Adrenal gland (tissue), 5 donors: ENCODE data around the gene PHF2.

Experiments
- CTCF ChIP-seq, 6 experiments: fragments of 450-650 bp in 4 of 6; fragments of 200-600 bp in 2 of 6; sonication (generic) in 1 of 6; IDR thresholded peaks; 1 replicate in 5 of 6; 2 replicates in 1 of 6; pipeline versions ENCODE4 v1.5.1 to v1.8.0; 2016 to 2021; ENCODE audit warnings: antibody characterized with exemption in 6 of 6, mild to moderate bottlenecking in 2 of 6, moderate library complexity in 1 of 6
- POLR2A ChIP-seq, 2 donors: fragments of 450-650 bp; IDR thresholded peaks; one replicate each; pipeline ENCODE4 v1.6.1; 2017; ENCODE audit warnings: antibody characterized with exemption in 2 of 2, mild to moderate bottlenecking in 2 of 2, moderate library complexity in 1 of 2
- donor health status: DM: no; HTN: no; CAD: no.

DNA sequence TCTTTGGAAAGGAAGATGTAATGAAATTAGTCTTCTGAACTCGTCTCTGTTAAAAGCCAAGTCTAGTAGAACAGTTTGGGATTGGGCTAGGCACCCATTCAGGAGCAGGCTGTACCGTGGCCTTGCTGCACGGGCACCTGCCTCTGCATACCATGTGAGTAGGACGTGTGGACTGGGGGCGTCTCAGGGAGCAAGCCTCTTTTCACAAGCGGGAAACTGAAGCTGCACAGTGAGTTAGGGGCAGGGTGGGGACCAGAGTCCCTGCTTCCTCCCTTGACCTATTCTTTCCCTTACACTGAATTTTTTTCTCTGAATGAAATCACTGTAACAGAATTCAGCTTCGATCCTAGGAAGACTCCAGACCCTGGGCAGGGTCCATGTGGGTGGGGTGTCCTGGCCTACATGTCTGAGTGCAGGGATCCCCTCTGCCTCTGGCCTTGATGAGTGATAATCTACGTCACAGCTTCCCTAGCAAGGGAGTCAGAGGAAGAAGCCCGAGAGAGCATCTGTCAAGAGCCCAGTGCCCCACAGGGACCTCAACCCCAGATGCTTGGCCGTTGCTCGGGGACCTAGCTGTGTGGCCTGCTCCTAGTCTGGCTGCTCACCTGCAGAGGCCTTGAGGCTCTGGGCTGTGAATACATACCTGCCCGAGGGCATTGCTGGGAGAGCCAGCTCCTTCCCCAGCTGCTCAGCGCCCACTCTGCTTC, 15.1 kb downstream of the PHF2 start:
- TF ChIP-seq POLR2A (IDR thresholded peaks at IDR 0.05) = no peak
- TF ChIP-seq CTCF (IDR thresholded peaks at IDR 0.05) = no peak
